Trophoblast cell (in vitro differentiated cells and primary cell): ENCODE results near the gene MPI.
"Not testable (repeated sequence)": the region's sequence is repeated elsewhere in the genome, so short reads cannot be mapped to it uniquely, and the experiment has no call there.

ENCODE experiments used
- DNase-seq, 2 donors: peaks; one replicate each; pipeline ENCODE4 v3.0.0-alpha.2; 2016
- H2AFZ ChIP-seq: 2 replicates; pipeline ENCODE4 v1.6.1; 2013; ENCODE audit warnings: low read length, moderate library complexity, mild to moderate bottlenecking; ENCODE audit not compliant: insufficient read depth, poor library complexity
- H2AK5ac ChIP-seq: 2 replicates; pipeline ENCODE4 v1.6.1; 2013; ENCODE audit warnings: mild to moderate bottlenecking, low read length
- H2BK120ac ChIP-seq: 2 replicates; pipeline ENCODE4 v1.6.1; 2013; ENCODE audit warnings: low read length, mild to moderate bottlenecking, moderate library complexity; ENCODE audit not compliant: insufficient read depth, poor library complexity
- H2BK12ac ChIP-seq: 2 replicates; pipeline ENCODE4 v1.6.1; 2013; ENCODE audit warnings: mild to moderate bottlenecking, low read length, moderate library complexity
- H2BK5ac ChIP-seq: 2 replicates; pipeline ENCODE4 v1.6.1; 2013; ENCODE audit warnings: low read length, low read depth, moderate library complexity, mild to moderate bottlenecking; ENCODE audit not compliant: poor library complexity
- H3K14ac ChIP-seq: 2 replicates; pipeline ENCODE4 v1.6.1; 2013; ENCODE audit warnings: mild to moderate bottlenecking, low read length
- H3K18ac ChIP-seq: 2 replicates; pipeline ENCODE4 v1.6.1; 2013; ENCODE audit warnings: mild to moderate bottlenecking, low read length
- H3K23ac ChIP-seq: 2 replicates; pipeline ENCODE4 v1.6.1; 2013; ENCODE audit warnings: low read length
- H3K27ac ChIP-seq: 2 replicates; pipeline ENCODE4 v1.5.1; 2013; ENCODE audit warnings: low read depth, mild to moderate bottlenecking, inconsistent platforms, low read length, moderate library complexity
- H3K27me3 ChIP-seq: 2 replicates; pipeline ENCODE4 v1.6.1; 2013; ENCODE audit warnings: inconsistent platforms, mild to moderate bottlenecking, low read length, moderate library complexity; ENCODE audit not compliant: insufficient read depth
- H3K36me3 ChIP-seq, 2 experiments: 1 replicate in 1 of 2; 2 replicates in 1 of 2; pipeline ENCODE4 v1.6.1; 2013; ENCODE audit warnings: low read length in 2 of 2, mild to moderate bottlenecking in 2 of 2, moderate library complexity in 1 of 2; ENCODE audit not compliant: insufficient read depth in 2 of 2, control insufficient read depth in 1 of 2
- H3K4ac ChIP-seq: 2 replicates; pipeline ENCODE4 v1.6.1; 2013; ENCODE audit warnings: low read depth, mild to moderate bottlenecking, low read length, moderate library complexity
- H3K4me1 ChIP-seq, 2 experiments: 1 replicate in 1 of 2; 2 replicates in 1 of 2; pipeline ENCODE4 v1.6.1; 2013; ENCODE audit warnings: low read length in 2 of 2, mild to moderate bottlenecking in 2 of 2, moderate library complexity in 1 of 2; ENCODE audit not compliant: insufficient read depth in 2 of 2, control insufficient read depth in 1 of 2
- H3K4me2 ChIP-seq: 2 replicates; pipeline ENCODE4 v1.6.1; 2013; ENCODE audit warnings: inconsistent platforms, mild to moderate bottlenecking, low read length, moderate library complexity
- H3K4me3 ChIP-seq: 2 replicates; pipeline ENCODE4 v1.5.1; 2013; ENCODE audit warnings: mild to moderate bottlenecking, low read depth, low read length, inconsistent platforms
- H3K79me1 ChIP-seq: one replicate; pipeline ENCODE4 v1.6.1; 2013; ENCODE audit warnings: low read length
- H3K79me2 ChIP-seq: 2 replicates; pipeline ENCODE4 v1.6.1; 2013; ENCODE audit warnings: low read length, mild to moderate bottlenecking; ENCODE audit not compliant: control insufficient read depth, insufficient read depth, poor library complexity
- H3K9ac ChIP-seq: 2 replicates; pipeline ENCODE4 v1.6.1; 2013; ENCODE audit warnings: mild to moderate bottlenecking, low read length
- H3K9me3 ChIP-seq: 2 replicates; pipeline ENCODE4 v1.6.1; 2013; ENCODE audit warnings: low read depth, mild to moderate bottlenecking, control low read depth, inconsistent platforms, low read length; ENCODE audit not compliant: insufficient read depth
- H4K12ac ChIP-seq: 2 replicates; pipeline ENCODE4 v1.6.1; 2013; ENCODE audit warnings: low read depth, mild to moderate bottlenecking, low read length, moderate library complexity
- H4K8ac ChIP-seq: 2 replicates; pipeline ENCODE4 v1.6.1; 2013; ENCODE audit warnings: low read depth, mild to moderate bottlenecking, low read length, moderate library complexity
- H4K91ac ChIP-seq: one replicate; pipeline ENCODE4 v1.6.1; 2013; ENCODE audit warnings: low read depth, mild to moderate bottlenecking, low read length, moderate library complexity
- WGBS: extraction: QIAGEN DNeasy Blood & Tissue Kit; methylation state at CpG from one replicate; pipeline ENCODE4 v1.1.7; 2013; ENCODE audit warnings: missing lambda C conversion rate; ENCODE audit not compliant: insufficient read length, insufficient coverage; ENCODE audit errors: extremely low coverage; 5-methylcytosine and 5-hydroxymethylcytosine counted together

MPI gene

DNA sequence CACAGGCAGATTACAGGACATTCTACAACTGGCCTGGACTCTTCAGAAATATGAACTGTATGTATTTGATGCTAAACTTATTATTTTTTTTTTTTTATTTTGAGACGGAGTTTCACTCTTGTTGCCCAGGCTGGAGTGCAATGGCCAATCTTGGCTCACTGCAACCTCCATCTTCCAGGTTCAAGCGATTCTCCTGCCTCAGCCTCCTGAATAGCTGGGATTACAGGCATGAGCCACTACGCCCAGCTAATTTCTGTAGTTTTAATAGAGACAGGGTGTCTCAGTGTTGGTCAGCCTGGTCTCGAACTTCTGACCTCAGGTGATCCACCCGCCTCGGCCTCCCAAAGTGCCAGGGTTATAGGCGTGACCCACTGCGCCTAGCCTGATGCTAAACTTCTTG is 24.0 kb downstream of the MPI start:
- not testable (repeated sequence) for H3K4ac ChIP-seq, DNase-seq

DNA sequence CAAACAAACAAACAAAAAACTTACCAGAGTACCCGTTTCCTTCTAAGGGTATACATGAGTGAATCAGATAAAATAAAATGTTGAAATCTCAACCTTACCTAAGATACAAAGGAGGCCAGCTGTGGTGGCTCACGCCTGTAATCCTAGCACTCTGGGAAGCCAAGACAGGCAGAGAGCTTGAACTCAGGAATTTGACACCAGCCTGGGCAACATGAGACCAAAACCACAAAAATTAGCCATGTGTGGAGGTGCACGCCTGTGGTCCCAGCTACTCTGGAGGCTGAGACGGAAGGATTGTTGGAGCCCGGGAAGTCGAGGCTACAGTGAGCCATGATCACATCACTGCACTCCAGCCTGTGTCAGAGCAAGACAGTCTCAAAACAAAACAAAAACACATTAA is 27.8 kb downstream of the MPI start:
- Histone ChIP-seq H2BK120ac (no peak overlapping the region), H3K4me2 (no peak overlapping the region), H3K4me3 (no peak overlapping the region), H3K79me1 (no peaks in the 10 kb centered on the region), H4K91ac (no peak overlapping the region), H3K23ac (no peak overlapping the region), H3K79me2 (no peaks in the 10 kb centered on the region), H3K14ac (no peak overlapping the region), H3K4me1 (no peaks in the 10 kb centered on the region), H3K36me3 (peaks cover 45 to 49% of the 10 kb centered on the region in 2 experiments), H2AFZ (no peak overlapping the region), H3K18ac (no peak overlapping the region), H3K27ac (no peak overlapping the region), H3K9ac (no peak overlapping the region), H3K27me3 (no peaks in the 10 kb centered on the region), H2AK5ac (no peak overlapping the region), H4K8ac (no peak overlapping the region), H2BK12ac (no peak overlapping the region), H2BK5ac (no peak overlapping the region), H3K9me3 (no peaks in the 10 kb centered on the region), H4K12ac (no peak overlapping the region), H3K4ac (no peak overlapping the region)
- no CpG with 5 or more reads among the region's 6 CpGs for WGBS
- DNase-seq, result no peak

More for the DNA sequence above, 24.0 kb downstream of the MPI start:
- H2AK5ac ChIP-seq, H3K18ac ChIP-seq, H4K91ac ChIP-seq, H2BK12ac ChIP-seq, H3K9ac ChIP-seq, H3K27me3 ChIP-seq, H3K79me1 ChIP-seq, H3K14ac ChIP-seq, H3K23ac ChIP-seq, H2BK5ac ChIP-seq, H4K8ac ChIP-seq, H3K27ac ChIP-seq, H3K4me3 ChIP-seq, H2BK120ac ChIP-seq, H3K79me2 ChIP-seq, H2AFZ ChIP-seq, H3K9me3 ChIP-seq, H4K12ac ChIP-seq, H3K4me2 ChIP-seq, H3K4me1 ChIP-seq: not testable (repeated sequence)
- WGBS, result no CpG with 5 or more reads among the region's 8 CpGs
- H3K36me3 ChIP-seq, result peaks cover 35 to 44% of the 10 kb centered on the region in 2 experiments

DNA sequence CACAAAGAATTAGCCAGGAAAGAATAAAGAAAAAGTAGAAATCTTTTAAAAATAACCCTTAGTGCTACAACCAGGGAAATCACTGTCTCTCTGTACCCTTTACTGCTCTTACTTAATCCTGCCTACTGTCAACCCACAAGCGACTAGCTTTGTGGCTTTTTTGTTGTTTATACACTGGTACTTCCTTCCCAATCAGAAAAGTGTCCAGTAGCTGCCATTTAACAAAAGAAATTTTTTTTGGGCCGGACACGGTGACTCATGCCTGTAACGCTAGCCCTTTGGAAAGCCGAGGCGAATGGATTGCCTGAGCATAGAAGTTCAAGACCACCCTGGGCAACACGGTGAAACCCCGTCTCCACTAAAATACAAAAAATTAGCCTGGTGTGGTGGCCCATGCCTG is 30.6 kb downstream of the MPI start:
- Histone ChIP-seq H3K23ac (no peak overlapping the region), H3K14ac (no peak overlapping the region), H4K8ac (no peak overlapping the region), H2BK5ac (no peak overlapping the region), H3K9me3 (no peaks in the 10 kb centered on the region), H3K4me2 (no peak overlapping the region), H2AK5ac (no peak overlapping the region), H3K27ac (no peak overlapping the region), H2BK12ac (no peak overlapping the region), H3K4me3 (no peak overlapping the region), H2AFZ (no peak overlapping the region), H2BK120ac (no peak overlapping the region), H4K12ac (no peak overlapping the region), H3K9ac (no peak overlapping the region), H3K4ac (no peak overlapping the region), H4K91ac (no peak overlapping the region), H3K79me1 (no peaks in the 10 kb centered on the region), H3K79me2 (no peaks in the 10 kb centered on the region), H3K36me3 (peaks cover 48% of the 10 kb centered on the region in 2 experiments), H3K18ac (no peak overlapping the region), H3K4me1 (no peaks in the 10 kb centered on the region), H3K27me3 (no peaks in the 10 kb centered on the region)
- WGBS, result no CpG with 5 or more reads among the region's 8 CpGs
- no peak for DNase-seq

DNA sequence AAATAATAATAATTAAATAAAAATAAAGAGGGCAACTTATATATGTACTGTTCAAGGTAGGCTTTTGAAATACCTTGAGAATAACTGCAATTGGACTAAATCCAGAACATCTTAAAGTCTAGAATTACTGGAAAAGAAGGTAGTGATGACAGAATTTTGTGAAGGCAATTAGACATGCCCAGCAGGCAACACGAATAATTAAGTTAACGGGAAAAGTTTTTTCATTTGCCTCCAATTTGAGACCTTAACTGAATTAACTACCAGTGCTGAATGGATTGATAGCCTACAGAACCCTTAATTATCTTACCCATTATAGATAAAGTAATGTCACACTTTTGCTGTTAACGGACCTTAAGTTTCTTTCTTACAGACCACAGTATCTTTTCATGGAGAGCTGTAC is 34.7 kb downstream of the MPI start:
- no peaks in the 10 kb centered on the region for H3K27me3 ChIP-seq
- no peaks in the 10 kb centered on the region for H3K4me1 ChIP-seq
- no peak overlapping the region for H3K9ac ChIP-seq
- no peaks in the 10 kb centered on the region for H3K79me2 ChIP-seq
- H3K14ac ChIP-seq, result no peak overlapping the region
- no peak overlapping the region for H2BK12ac ChIP-seq
- H4K12ac ChIP-seq, result no peak overlapping the region
- peaks cover 34 to 37% of the 10 kb centered on the region in 2 experiments for H3K36me3 ChIP-seq
- WGBS, result no CpG with 5 or more reads among the region's 3 CpGs
- DNase-seq, result no peak
- no peaks in the 10 kb centered on the region for H3K79me1 ChIP-seq
- H4K8ac ChIP-seq, result no peak overlapping the region
- no peak overlapping the region for H2AK5ac ChIP-seq
- no peak overlapping the region for H3K4me3 ChIP-seq
- H2AFZ ChIP-seq, result no peak overlapping the region
- no peak overlapping the region for H3K18ac ChIP-seq
- no peak overlapping the region for H2BK120ac ChIP-seq
- H4K91ac ChIP-seq, result no peak overlapping the region
- H3K4ac ChIP-seq, result no peak overlapping the region
- no peaks in the 10 kb centered on the region for H3K9me3 ChIP-seq
- no peak overlapping the region for H3K27ac ChIP-seq
- no peak overlapping the region for H3K4me2 ChIP-seq
- no peak overlapping the region for H3K23ac ChIP-seq
- no peak overlapping the region for H2BK5ac ChIP-seq
